Stimulated activated CD8-positive, alpha-beta memory T cell treated with anti-CD3 and anti-CD28 coated beads, Interleukin-7, amount 100 ng/mL, for 4 hours (primary cell): ENCODE data around the gene TINAG.

Experiments used
- DNase-seq, 2 donors: peaks; one replicate each; pipeline ENCODE4 v3.0.0-alpha.2; 2020; ENCODE audit warnings: low read depth in 2 of 2

TINAG gene, protein sequence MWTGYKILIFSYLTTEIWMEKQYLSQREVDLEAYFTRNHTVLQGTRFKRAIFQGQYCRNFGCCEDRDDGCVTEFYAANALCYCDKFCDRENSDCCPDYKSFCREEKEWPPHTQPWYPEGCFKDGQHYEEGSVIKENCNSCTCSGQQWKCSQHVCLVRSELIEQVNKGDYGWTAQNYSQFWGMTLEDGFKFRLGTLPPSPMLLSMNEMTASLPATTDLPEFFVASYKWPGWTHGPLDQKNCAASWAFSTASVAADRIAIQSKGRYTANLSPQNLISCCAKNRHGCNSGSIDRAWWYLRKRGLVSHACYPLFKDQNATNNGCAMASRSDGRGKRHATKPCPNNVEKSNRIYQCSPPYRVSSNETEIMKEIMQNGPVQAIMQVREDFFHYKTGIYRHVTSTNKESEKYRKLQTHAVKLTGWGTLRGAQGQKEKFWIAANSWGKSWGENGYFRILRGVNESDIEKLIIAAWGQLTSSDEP

DNA sequence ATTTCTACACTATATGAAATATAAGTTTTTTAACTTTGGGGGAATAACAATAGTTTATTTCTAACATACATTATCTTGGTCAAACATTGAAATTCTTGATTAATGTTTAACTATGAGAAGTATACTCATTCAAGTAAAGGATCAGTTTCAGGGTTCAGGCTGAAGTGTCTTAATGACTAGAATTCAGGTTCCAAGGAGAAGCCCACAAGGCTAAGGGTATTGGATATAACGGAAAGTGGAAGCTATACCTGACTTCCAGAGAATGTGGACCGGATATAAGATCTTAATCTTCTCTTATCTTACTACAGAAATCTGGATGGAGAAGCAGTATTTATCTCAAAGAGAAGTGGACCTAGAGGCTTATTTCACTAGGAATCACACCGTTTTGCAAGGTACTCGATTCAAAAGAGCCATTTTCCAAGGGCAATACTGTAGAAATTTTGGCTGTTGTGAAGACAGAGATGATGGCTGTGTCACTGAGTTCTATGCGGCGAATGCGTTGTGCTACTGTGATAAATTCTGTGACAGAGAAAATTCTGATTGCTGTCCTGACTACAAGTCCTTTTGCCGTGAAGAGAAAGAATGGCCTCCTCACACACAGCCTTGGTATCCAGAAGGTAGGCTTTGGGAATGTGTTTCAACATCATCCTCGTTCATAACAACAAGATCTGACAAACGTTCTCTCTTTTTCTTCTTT lies at the start of gene TINAG:
Gene TINAG (plus strand): TSS at position 153 of the 697 bp plus-strand sequence. CDS start 110 bp downstream, at position 263.
- no peak for DNase-seq

DNA sequence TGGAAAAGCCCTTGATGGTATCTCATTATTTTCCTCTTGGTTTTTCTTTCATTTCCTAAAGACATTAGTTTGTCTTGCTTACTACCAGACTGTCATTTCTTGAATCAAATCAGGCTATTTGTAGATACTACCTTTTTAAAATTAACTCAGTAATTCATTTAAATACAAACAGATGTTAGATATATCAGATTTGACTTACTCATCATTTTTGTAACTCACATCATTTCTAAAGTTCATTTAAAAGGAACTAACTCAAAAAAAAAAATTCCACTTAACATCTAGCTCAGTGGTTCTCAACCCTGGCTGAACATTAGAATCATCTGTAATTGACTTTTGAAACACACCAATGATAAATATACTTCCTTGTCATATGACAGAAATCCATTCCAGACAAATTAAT lies 48.2 kb upstream of the TINAG start:
- DNase-seq = no peak

DNA sequence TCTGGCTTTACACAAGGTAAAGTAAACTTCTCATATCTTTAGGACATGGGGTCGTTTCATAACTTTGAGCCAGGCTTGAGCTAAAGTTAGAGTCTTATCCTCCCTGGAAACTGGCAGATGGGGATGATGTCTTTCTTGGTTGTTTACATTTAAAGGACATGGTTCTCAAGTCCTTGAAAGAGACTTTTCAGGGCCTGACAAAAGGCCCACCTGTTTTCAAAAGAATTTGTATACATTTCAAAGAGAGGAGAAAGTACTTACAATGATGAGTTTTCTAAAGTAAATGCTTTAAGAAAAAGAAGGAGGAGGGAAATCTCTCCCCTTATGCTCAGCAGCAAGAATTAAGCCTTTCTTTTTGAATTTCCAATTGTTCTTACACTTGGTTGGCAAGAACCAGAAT lies 45.7 kb upstream of the TINAG start:
- DNase-seq = no peak

DNA sequence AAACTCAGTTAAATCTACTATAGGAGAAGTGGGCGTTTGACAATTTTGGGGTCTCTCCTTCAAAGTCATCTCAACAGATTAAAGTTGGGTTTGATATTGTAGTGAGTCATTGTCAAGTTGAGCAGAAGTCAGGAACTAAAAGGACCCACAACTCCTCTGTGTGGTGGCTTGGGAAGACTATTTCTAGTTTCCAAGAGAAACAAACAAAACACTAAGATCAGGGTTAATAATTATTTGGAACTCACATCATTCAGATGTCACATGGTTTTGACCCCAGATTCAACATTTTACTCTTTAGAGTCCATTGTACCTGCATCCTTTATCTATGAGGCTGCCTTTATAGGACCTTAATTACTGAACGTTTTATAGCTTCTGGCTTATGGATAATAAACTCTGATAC lies 45.3 kb upstream of the TINAG start:
- DNase-seq = no peak

DNA sequence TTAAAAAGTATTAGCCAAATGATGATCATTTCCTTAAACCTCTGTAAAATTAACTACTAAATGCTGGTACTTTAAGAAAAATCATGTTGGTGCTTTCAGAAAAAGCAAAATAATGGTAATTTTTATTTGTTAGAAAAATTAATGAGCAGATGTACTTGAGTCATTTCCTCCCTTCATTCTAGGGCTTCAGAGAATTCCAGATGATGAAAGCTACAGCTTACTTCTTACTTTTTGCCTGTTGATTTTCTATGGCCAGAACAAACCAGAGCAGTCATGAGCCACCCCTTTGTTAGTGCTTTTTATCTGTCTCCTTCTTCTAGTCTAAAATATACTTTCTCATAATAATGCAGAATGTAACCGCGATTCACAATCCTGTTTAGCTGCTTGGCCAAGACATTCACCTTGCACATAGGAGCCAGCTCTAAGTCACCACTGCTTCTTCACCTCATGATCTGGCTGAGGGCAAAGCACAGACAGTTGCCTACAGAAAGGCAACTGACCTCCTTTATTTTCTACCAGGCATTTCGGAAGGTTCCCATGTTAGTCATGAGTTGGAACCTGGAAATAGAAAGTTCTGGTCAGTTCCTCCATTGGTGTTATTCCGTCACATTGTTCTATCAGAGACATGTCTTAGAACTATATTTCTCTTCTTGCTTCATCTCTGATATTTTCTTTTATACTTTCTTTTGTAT lies 43.5 kb upstream of the TINAG start:
- DNase-seq = no peak

DNA sequence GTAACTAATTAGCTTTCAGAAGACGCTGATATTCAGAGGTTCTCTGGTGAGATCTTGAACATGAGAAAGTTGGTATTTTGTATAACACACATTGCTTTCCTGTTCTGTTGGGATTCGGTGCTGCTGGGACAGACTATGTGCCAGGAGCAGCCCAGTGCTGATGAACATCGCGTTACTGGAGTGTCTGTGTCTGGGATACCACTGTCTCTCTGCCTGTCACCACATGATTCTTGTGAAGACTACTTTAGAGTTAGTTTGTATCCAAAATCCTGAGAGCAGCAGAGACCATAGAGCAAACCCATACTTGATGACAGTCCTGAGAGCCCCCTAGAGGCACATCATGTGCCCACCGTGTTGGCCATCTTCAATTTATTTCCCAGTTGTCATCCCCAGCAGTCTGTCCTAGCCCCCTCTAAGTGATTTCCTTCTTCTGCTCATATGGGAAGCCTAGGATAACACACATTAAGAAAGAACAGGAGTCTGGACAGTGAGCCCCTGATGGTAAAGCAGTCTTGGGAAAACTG lies 41.8 kb upstream of the TINAG start:
- no peak for DNase-seq

DNA sequence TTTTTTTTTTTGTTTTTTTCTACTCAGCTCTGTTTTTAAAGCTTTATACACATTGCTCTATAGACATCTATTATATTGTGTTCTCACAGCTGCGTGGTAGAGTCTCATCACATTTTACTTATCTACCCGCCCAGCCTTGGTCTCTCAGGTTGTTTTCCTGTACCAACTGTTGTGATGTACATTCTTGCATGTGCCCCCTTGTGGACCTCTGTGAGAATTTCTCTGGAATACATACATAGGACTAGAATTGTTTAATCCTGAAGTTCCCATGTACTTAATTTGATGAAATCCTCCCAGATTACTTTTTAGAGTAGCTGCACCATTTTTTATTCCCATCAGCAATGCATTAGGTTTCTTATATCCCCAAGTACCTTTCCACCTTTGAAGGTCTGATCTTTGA lies 40.4 kb upstream of the TINAG start:
- no peak for DNase-seq

DNA sequence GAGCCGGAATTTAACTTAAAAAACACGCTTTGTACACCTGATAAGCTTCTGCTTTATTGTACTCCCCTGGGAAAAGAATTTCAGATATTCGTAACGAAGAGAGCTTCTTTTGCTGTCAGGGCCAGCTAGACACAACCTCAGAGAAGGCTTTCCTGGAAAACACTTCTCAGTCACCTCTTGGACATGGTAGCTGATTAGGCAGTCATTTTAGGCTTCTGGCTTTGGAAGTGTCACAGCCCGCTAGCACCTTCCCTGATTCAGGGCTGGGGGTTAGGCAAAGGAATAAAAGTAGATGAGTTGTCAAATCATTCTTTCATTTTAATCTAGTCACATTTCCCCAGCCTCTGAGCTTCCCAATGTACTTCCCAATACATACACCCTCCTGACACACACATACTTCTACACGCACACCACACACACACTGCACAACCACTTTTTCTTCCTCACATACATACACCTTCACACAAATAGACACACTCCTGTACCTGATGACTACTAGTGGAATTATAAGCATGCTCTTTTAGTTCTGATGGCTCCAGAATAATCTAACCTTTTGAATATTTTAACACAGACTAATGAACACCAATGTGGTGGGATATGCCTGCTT lies 34.9 kb upstream of the TINAG start:
- DNase-seq = no peak

DNA sequence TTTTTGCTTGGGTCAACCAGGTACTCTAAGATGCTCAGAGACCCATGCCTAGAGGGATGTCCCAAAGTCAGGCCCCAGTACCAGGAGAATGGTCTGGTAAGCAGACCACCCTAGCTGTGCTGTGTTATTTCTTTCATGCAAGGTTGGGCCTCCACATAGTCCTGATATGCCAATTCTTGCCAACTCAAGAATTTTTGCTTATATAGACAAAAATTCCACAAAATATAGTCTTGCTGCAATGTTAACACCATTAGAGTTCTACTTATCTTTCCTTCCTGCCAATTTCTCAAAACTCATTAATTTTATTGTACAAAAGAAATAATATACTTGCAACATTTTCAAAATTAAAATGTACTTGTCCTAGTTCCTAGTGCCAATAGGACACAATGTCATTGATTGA lies 33.9 kb upstream of the TINAG start:
- no peak for DNase-seq

DNA sequence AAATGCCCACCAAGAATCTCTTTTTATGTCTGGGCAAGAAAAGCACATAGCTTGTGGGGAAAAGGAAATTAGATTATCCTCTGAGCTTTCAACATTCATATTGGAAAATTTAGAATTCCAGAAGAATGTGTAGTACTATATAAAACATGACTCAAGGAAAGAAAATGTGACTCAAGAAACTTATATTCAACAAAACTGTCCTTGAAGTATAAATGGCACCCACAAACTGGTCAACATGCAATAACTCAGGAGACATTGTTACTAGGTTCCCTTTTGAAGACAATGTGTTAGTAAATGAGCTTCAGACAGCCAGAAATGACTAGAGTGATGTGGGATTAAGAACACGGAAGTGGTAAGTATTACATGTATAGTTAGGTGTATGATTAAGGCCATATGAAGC lies 26.1 kb upstream of the TINAG start:
- no peak for DNase-seq

DNA sequence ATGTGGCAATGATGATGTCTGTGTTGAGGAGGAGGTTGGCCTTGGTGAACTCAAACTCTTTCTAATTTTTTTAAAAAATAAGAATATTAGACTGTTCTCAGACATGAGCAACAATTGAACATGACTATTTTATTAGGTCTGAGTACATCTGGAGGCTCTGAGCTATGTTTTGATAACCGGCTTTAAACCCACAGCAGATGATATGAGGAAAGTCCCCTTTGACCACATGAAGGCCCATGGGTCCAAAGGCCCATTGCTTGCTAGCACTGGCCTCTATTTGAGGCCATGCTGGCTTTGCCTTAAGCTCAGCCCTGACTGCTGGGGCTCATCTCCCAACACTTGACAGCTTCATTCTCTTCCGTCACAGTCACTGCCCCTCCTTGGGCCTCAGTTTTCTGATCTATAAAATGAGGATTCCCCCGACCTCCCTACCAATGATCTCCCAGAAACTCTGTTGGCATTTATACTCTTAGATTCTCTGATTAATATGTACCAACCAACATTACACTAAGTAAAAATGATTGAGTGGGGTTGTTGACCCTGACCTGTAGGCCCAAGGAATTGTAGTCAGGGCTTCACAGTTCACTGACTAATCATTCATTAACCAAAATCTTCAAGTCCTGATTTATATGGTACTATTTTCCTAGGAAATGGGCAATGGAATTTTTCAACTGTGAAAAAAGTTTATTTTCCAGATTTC lies 23.9 kb upstream of the TINAG start:
- DNase-seq = no peak

DNA sequence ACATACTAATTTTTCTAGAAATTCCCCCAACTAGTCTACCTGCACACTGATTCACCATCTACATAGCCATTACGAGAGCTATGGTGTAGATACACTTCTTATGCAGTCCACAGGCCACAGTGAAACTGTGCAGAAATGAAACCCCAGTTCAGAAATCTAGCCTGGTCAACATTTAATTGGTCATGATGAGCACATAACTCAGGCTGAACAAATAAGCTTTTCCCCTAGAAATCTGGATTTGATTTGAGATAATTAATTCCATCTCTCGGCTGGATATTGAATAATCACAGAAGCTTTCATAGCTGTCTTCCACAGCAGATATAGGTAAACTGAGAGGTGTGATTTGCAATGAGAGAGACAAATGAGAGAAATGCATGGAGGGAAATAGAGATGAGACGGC lies 22.6 kb upstream of the TINAG start:
- DNase-seq = no peak

DNA sequence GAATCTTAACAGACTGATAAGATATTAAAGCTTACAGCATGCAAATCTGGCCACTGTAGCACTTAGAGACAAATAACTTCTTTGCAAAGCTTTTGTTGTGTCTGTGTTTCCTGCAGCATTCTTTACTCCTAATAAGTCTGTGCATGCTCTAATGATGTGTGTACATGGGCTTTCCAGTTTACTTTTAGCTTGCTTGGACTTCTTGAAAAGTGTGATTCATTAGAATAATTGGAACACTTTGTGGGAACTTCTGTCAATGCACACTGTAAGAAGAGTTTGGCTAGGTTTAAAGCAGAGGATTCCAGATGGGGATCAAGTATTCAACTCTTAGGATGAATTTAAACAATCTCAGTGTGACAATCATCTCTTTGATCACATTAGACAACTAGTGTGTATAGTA lies 22.1 kb upstream of the TINAG start:
- no peak for DNase-seq

DNA sequence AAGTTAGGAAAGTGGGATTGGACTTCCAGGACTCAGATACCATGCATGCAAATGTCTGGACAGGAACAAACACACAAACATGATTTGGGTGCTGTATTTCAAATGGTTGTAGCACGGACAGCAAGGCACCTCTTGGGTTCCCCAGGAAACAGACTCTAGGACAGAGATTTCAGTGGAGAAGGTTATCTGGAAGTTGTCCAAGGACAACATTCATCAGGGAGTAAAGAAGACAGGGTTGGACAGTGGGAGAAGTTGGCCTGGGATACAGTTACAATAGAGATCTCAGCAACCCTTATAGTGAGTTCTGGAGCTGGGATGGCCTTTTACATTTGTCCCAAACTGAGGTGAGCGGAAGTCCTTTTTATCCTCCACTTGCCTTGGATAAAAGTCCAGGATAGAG lies 19.8 kb upstream of the TINAG start:
- no peak for DNase-seq

DNA sequence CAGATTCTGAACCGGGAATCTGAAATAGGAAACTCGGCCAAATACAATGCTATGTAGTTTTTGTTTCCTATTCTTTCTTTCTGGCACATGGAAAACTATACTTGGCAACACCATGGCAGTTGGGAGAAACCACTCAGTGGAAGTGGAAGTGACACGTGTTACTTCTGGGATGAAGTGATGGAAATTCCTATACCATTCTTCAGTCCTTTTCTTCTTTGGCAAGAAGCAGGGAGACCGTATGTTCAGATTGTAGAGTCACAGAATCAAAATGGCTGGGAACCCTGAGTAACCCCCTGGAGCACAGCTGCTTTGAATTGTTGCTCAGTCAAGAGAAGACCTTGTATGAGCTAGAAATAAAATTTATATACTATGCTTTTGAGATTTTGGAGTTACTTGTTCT lies 18.8 kb upstream of the TINAG start:
- no peak for DNase-seq

DNA sequence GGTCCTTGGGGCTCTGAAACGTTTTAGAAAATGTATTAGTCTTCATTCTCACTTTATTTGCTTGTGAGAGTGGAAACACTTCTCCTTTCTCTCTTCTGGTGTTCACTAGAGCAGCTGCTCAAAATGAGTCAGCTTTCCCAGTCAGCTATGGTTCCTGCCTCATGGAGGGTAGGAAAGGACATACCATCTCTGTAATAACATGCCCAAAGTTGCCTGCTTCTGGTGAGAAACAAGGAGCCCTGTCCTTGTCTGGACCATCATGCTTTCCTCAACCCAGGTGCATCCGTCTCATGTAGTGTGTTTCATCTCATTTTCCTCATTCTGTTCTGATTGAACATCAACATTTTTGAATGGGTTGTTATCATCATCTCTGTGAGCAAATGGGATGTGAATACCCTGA lies 17.1 kb upstream of the TINAG start:
- no peak for DNase-seq

DNA sequence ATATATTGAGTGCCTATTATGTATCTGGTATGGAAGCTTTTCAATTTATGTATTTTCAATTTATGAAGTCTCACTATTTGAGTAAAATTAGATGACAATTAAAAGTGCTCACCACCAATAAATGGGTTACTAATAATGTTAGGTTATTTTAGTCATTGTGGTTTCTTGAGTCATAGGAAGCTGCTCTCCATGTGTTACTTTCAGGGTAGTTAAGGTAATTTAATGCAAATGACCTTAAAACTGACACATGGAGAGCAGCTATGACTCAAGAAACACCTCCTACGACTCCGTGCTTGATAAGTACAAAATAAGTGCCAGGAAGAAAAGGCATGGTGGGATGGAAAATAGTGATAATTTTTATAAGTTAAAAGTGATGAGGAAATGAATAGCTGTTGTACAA lies 16.5 kb upstream of the TINAG start:
- DNase-seq = no peak

DNA sequence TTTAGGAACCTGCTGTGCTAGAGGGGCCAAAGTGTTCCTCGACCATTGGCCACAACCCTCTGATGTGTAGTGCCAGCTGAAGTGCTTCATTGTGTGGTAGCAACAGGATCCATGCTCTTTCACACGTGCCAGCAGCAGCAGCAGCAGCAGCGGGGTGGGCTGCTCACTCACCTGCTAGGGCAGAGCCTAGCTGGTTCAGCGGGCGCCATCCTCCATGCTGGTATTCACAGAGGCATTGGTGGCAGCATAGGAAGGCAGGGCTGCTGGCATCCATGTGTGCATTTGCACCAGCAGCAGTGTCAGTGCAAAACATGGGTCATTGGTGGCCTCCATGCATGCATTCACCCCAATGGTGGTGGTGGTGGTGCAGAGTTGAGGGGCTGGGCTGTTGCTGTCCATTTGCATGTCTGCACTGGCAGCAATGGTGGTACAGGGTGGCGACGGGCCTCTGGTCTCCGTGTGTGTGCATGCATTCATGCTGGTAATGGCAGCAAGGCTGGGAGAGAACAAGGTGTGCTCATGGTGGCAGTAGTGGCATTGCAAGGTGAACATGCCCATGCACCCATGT lies 13.2 kb upstream of the TINAG start:
- no peak for DNase-seq

DNA sequence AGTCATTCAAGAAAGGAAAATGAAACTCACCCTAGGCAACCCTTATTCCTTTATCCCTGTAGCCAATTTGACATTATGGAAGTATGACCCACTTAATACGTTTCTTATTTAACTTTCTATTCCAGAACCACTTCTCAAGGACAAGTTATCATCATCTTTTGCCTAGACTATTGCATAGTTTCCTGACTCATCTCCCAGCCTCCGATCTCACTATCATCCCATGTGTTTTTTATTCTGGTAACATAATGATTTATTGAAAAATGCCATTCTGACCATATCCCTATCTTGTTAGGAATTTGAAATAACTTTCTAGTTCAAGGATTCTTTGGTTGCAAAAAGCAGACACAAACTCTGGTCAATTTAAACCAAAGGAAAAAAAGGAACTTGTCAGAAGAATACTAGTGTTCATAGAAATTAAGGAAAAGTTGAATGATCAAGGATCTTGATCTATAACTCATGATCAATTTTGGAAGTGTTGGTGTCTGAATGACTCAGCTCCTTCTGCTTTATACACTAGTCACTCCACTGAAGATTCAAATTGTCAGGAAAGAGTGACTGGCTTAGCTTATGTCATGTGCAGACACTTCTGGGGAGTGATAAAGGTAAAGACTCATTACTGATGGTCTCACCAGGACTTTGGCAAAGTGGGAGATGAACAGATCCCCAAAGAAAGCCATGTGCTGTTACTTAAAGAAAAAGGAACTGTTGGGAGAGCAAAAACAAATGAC lies 8.5 kb upstream of the TINAG start:
- no peak for DNase-seq

DNA sequence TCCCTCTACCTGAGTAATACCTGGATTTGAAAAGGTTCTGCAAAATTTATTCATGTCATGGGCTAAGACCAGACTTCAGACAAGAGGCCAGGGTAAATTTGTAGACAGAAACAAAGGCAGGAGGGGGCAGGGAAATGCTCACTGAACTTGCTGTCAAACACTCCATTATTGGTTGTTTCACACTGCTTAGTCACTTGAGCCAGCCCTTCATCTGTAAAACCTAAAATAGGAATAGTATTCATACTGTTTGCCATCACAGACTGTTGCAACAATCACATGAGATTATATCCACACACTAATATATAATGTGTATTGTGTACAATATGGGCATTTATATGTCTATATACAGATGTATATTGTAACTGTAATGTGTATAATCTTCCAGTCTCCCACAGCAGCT lies 6.5 kb upstream of the TINAG start:
- DNase-seq = no peak
